ENCODE data around the gene IRF8.

- no peak for TF ChIP-seq CTCF (IDR thresholded peaks at IDR 0.05; ENCODE audit: borderline replicate concordance, extremely low read depth, low read length, poor library complexity, severe bottlenecking)
- TF ChIP-seq EZH2 (IDR thresholded peaks at IDR 0.05; ENCODE audit: borderline replicate concordance, low read depth, low read length, severe bottlenecking): no peak
These were observed 41.3 kb downstream of the IRF8 start for GRCh38 chr16:85940214-85940613.
